KG1 (cell line): ENCODE data around the gene MTARC1.

Source experiments
- DNase-seq: peaks from one replicate; lab custom pipeline; 2025; lab: John Stamatoyannopoulos, UW

Gene MTARC1

DNA sequence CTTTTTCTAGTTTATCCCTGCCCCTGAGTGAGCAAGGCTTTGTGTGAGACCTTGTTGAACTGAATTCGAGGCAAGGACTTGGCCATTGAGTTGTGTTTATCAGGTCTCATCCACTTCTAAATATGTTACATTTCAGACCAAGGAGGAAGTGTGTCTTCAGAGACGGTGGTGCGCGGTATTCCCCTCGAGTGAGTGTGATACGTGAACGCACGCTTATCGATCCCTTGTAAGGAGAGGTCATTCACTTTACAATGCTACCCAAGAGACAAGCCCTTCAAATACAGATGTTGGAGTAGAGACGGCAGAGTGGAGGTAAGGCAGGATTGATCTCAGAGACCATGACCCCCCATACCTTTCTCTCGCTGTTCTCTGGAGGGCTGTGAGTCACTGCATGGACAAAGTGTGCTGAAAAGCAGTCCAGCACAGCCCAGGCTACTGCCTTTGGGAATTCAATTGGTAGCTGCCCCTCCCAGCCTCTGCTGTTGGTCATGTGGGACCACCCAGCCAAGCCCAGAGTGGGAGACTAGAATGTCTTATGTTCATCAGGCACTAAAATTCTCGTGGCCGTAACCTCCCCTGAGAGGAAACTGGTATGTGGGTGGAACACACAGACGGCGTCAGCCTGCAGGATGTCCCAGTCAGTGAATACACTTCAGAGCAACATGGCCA lies 16.3 kb upstream of the MTARC1 start:
- no peak for DNase-seq

DNA sequence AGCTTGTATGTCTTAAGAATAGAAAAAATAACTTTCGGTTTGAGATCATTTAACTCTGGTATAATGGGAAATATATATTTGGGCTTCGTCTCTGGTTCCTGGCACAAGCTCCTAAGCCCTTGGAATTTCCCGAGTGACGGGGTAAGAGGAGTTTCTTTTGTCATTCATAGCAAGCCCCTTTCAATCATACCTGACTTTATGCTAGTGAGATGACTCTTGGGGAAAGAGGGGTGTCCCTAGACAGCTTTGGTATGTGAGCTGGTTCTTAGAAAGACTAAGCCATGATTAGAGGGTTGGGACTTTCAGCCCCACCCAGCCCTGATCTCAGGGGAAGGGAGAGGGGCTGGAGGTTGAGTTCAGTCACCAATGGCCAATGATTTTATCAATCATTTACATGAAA lies 13.9 kb upstream of the MTARC1 start:
- DNase-seq = no peak

DNA sequence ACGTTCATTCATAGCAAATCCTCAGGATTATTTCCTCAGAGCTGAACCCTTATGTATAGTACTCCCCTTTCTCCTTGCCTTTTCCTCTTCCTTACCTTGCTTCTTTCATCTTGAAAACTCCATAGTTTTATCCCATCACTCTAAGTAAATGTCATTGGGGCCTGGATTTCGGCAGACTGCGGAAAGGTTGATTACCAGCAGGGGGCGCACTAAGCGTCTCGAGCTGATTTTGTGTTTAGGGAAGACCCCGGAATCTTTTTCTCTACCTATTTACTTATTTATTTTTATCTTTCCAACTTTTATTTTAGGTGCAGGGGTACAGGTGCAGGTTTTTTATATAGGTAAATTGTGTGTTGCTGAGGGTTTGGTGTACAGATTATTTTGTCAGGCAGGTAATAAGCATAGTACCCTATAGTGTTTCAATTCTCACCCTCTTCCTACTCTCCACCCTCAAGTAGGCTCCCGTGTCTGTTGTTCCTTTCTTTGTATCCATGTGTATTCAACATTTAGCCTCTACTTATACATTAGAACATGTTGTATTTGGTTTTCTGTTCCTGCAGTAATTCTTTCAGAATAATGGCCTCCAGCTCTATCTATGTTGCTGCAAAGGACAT lies 11.4 kb upstream of the MTARC1 start:
- no peak for DNase-seq

DNA sequence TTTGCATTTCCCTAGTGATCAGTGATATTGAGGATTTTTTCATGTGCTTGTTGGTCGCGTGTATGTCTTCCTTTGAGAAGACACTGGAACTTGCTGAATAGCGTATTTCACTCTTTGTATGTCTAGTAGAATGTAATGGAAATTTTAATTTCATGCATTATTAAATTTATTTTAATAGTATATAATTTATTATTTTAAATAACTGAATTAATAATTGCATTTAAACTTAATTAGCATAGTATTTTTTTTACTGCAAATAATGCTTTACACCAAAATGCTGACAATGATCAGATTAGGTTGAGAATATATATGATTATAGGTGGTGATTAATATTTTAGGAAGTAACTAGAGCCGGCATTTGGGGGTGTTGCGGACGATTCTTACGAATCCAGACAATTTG lies 10.5 kb upstream of the MTARC1 start:
- no peak for DNase-seq

DNA sequence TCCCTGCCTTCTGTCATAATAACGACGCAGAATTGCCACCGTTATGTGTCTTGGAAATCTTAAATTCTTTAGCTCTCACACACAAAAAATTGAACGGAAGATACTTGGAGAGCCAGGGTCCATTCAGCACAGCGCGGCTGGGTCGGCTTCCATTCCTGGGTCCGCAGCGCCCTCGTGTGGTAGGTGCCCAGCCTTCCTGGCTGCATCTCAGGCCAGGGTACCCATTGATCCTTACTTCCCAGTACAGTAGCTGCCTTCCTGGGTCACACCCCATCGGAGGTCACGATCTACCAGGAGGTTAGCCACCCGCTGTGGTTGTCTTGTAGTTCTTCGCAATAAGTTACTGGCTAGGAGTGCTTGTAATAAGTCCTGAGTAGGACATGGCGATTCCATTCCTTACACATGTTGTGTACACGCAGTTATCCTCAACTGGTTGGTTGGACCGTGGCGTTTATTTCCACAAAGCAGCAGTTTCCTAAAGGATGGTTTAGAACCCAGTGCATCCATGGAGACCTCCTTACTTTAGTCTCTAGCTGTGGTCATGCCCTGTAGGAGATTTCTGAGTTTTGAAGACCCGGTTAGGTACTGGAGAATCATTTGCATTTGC lies 9.9 kb upstream of the MTARC1 start:
- DNase-seq = no peak

DNA sequence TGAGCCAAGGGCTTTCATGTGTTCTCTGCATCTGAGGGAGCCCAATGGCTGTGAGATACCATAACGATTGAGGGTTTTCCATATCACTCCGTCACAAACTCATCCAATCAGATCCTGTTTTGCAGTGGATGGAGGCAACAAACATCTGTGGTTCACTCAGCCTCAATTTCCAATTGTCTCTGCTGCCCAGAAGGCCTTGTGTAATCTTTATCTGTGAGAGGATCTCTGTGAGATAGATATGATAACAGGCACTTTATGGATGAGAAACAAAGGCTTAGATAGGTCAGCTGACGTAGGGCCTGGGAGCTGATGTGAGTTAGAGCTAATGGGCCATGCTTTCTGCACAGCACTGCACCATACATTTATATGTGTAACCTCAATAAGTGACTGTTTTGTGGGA lies 3.3 kb upstream of the MTARC1 start:
- no peak for DNase-seq

DNA sequence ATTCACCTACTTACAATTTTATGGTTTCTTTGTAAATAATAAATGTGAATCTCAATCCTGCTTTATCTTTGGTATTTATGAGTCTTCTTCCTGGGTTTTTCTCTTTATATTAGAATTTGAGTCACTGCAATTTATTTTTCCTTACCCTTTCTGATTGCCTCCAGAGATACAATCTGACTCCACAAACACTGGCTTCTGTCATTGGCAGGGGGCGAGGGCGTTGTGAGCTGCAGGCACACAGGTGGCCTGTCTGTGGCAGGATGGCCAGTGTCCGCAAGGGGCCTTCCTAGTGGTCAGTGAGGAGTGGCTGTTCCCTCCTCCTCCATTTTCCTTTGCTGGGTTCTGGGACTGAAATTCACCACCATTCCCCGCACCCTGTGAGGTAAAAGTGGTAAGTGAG lies 2.0 kb upstream of the MTARC1 start:
- no peak for DNase-seq

DNA sequence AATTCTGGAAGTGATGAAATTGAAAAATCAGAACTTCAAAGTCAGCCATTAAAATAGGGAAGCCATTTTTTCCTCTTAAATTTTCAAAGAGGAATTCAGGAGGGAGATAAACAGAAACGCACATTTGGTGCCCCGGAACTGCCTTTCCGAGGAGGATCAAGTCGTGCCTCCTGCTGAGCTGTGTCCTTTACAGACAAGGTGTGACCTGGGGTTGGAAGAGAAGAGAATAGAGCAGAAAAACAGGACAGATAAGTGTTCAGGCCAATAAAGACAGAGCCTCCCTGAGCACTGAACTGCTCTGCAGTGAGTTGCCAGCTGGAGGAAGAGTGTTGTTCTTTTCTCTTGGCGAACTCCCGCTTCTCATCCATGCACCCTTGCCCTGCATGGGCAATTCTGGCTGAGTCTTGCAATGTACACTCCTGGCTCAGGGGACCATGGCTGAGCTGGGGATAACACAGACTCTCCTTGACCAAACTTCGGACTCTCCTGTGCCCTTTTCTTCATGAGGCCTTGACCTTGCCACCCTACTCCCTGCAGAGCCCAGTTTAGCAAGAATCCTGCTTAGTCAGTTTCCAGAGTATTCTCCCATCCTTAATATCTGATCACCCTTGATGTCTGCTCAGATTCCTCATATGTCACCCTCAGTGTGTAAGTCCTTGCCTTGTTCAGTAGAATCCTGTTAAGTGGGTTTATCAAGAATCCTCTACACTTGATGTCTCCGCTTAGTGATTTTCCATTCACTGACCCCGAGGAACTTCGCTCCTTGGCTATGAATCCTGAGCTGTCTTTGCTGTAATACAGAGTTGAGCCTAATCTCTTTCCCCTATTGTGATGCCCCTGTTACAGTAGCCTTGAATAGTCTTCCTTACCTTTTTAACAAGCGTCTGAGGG lies 1.3 kb upstream of the MTARC1 start:
- DNase-seq = no peak

DNA sequence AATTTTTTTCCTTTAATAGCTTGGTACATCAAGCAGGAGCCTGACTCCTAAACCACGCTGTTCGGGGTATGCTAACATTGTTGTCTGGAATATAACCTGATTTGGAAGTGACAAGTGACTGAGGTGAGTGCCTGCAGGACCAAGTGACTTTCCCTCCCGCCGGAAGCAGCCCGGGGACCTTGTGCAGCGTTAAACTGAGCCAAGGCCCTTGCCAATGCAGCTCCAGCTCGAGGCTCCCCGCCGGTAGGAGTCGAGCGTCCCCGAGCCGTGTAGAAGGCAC lies 716 bp upstream of the MTARC1 start:
- DNase-seq = no peak

DNA sequence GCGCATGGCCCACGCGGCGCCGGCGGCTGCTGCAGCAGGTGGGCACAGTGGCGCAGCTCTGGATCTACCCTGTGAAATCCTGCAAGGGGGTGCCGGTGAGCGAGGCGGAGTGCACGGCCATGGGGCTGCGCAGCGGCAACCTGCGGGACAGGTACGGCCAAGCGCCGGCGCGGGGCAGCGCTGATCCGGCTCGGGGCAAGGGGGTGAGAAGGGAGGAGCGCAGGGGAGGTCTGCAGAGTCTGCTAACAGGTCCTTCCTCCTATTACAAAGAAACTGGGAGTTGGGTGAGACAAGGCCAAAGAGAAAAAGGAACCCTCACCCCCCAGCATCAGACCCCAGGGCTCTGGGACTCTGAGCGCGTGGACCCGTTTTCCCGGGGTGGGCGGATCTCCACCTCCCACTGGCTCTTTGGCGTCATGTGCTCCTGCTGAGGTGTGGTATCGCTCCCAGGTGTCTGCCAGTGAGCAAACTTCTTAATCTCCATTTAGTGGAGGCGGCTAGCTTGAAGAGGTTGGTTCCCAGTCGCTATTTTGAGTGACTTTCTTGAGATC lies 431 bp downstream of the MTARC1 start:
- DNase-seq = no peak

DNA sequence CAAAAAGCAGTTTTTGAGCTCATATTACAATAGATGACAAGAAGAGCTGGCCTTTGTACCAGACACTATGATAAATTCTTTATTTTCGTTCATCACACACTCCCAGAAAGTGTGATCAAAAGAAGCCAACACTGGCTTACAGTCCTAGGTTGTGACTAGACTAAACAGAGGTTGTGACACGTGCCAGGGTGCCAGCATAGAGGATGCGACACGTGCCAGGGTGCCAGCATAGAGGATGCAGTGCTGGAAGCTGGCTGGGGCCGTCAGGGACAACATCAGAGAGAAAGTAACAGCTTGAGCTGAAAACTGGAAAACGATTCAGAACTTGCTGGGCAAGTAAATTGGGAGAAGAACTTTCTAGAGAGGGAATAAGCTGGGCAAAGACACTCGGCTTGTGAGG lies 2.2 kb downstream of the MTARC1 start:
- DNase-seq = no peak

DNA sequence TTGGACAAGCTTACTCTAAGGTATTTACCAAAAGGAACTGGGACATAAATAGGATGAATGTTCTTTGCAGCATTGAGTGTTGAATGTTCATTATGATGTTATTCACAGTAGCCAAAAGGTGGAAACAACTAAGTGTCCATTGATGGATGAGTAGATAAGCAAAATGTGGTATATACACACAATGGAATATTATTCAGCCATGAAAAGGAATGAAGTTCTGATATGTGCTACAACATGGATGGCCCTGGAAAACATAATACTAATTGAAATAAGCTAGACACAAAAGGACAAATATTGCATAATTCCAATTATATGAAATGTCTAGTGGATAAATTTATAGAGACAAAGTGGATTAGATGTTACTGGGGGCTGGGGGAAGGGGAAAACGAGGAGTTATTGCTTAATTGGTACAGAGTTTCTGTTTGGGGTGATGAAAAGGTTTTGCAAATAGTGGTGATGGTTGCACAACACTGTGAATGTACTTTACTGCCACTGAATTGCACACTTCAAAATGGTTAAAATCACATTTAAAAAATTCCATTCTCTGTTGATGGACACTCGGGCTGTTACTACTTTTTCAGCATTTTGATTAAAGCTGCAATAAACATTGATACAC lies 2.9 kb downstream of the MTARC1 start:
- no peak for DNase-seq

DNA sequence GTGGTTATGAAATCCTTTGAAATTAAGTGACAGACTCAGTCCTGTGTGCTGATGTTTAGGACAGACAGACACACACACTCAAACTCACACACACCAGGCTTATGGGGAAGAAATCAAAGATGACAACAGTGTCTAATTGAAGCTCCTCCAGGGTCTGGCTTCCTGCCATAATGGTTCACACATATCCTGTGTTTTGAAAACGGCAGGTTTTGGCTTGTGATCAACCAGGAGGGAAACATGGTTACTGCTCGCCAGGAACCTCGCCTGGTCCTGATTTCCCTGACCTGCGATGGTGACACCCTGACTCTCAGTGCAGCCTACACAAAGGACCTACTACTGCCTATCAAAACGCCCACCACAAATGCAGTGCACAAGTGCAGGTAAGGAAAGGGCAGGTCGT lies 4.6 kb downstream of the MTARC1 start:
- DNase-seq = no peak

DNA sequence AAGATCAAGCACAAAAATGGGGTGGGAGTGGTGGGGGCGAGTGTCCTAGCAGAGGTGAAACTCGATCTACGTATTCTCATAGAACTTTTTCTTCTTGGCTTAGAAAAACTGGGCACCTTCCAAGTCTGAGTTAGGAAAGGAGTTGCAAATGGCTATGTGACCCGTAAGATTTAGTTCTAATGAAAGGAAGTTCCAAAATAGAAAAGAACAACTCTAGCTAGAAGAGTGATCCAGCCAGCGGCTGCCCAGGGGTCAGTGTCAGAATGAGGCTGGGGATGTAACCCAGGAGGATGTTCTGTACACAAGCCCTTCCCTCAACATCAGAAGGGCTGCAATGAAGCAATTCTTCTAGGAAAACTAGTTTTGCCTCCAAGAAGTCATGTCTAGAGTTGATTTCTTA lies 5.2 kb downstream of the MTARC1 start:
- DNase-seq = no peak

DNA sequence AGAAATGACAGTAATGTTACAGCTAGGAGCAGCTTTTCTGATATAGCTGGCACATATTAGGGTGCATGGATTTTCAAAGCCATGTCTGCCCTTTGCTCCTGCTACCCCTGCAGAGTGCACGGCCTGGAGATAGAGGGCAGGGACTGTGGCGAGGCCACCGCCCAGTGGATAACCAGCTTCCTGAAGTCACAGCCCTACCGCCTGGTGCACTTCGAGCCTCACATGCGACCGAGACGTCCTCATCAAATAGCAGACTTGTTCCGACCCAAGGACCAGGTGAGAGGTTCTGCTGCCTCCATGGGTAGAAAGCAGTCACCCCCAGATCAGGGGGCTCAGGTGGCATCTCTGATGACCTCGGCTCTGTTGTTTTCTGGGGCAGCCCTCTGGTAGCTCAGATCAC lies 9.8 kb downstream of the MTARC1 start:
- no peak for DNase-seq

DNA sequence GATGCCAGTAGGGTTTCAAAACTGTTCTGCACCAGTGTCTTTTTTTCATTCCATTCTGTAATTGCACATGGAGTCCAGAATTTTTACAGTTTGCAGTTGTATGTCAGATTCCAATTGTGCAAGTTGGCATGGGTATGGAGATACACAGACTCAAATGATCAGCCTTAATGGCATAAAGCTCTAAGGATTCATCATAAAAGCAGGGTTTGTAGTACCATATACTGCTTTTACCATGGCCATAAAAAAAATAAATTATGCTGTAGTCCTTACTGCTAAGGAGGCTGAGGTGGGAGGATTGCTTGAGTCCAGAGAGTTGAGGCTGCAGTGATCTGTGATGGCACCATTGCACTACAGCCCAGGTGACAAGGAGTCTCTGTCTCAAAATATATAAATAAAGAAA lies 10.3 kb downstream of the MTARC1 start:
- no peak for DNase-seq

DNA sequence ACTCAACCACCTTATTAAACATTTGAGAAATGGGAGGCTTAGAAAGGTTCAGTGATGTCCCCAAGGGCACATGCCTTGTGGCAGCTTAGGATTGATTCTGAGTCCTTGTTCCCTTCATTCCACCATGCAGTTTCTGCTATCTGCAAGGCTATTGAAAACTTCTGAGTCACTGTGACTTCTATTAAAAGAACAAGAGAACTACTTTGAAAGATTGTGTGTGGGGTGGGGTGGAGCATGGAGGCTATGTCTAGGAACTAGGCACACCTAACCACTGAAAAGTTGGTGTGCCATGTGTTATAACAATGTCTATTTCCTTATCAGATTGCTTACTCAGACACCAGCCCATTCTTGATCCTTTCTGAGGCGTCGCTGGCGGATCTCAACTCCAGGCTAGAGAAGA lies 10.8 kb downstream of the MTARC1 start:
- no peak for DNase-seq

DNA sequence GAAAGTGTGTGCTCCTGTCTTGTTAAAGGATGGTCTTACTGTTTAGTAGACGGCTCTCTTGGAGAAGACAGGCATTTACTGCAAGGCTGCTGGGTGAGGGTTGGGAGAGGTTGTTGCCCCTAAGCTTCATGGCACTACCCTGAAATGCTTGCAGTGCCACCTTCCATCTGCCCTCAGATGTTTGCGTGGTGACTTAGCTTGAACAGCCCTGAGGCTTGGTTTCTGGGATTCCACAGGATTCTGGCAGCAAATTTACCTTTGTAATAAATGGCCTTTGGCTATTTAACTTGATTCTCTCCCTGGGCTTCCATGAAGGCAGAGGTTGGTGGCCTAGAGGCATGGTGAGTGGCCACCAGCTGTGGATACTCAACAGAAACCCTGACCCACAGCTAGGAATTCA lies 11.6 kb downstream of the MTARC1 start:
- no peak for DNase-seq

DNA sequence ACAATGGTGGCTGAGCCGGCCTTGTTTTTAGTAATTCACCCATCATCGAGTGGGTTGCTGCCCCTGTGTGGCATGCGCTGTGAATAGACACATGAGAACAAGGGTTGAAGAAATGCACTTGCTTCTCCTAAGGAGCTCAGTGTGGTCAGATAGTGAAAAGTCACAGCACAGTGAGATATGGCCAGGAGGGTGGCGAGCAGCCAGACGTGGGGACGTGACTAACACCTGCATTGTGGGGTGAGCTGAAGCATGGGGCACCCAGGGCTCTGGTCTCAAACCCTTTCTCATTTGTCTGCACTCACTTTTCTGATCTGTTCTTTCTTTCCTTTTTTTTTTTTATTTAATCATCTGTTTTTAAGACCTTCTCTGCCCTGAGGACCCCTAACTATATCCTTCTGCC lies 13.5 kb downstream of the MTARC1 start:
- DNase-seq = no peak

DNA sequence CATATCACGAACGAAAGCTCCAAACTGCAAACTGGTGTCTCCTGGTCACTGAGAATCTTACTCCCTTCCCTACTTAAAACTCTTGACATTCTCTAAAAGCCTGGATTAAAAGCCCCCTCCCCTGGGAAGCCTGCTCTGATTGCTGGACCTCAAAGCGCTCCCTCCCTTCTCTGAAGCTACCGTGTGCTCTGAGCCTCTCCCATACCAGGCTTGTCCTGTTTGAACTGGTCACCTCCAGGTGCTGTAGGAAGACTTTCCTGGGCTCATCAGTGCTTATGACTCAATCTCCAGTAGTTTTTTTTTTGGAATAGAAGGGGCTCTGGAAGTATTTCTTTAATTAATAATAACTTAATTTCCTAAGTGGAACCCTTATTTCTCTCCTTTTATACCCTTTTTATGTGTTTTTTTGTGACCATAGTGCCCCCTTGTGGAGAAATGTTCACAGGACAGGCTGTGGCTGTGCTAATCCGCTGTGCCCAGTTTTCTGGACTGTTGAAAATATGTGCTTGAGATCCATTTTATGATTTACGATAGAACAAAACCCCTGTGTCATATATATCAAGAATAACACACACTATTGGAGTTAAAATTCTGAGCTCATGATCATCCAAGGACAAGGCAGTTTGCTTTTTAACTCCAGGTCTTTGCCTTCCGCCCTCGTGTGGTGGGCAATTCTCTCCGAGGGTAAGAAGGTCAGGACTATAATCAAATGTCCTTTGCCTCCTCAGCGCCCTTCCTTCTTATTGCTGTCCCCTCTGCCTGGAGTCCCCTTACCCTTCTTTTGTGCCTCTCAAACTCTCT lies 16.9 kb downstream of the MTARC1 start:
- DNase-seq = no peak

DNA sequence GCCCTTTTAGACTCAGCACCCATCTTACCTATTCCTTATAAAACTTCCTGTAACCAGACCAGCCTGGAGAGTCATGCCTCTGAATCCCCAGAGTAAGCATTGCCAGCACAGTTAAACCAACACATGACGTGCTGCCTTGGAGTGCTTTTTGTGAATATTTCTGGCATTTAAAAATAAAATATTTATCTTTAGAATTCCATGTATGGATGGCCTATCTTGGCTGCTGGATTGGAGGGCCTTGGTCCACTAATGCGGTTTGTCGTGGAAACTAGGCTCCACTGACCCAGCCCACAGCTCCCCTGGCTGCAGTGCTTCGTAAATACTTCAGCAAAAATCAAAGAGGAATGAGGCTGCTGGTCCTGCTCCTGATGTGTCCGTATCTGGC lies 17.5 kb downstream of the MTARC1 start:
- DNase-seq = no peak

DNA sequence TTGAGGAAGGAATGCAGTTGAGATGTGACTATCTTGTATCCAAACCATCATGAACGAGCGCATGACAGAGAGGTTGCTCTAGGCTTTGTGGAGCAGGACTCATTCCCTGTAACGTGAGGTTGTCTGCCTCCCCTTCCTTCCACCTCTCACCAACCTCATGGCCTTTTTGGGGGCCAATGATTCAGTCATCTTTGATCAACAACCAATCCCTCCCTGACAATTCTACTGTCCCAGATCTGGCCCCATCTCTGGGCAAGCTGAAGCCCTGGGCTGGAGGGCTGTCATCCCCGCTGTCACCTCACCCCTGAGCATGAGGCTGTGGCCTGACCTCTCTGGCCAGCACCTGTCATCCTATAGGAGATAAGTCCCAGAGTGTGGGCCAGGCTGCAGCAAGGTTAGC lies 19.7 kb downstream of the MTARC1 start:
- DNase-seq = no peak
